GM19043 (cell line): ENCODE results near the gene IL3.

ENCODE experiments used
- ATAC-seq: cut with Tn5 transposase; IDR thresholded peaks from one replicate; pipeline ENCODE4 v1.9.1; 2021; ENCODE audit warnings: low read depth; ENCODE audit not compliant: unreplicated experiment

Gene IL3

DNA sequence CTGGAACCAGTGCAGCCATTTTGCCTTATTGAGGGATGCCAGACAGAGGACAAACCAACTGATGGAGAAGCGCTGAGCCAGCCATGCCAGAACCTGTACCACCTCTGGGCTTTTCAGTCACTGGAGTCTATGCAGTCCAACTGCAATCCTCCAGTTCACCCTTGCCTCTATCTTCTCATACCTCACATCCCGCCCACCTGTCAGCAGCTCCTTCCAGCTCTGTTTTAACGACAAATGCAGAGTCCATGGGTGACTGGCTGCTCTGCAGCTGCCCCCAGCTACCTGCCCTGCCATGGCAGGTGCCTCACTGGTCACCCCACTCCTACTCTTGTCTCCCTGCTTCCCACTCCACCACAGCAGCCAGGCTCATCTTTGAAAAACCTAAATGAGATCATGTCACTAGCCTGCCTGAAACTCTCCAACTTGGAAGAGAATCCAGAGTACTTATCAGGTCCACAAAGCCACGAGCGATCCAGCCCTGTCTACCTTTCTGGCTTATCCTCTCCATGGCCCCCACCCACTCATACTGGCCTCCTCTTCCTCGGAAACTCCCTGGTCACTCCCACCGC lies 35.0 kb upstream of the IL3 start:
- no peak for ATAC-seq

DNA sequence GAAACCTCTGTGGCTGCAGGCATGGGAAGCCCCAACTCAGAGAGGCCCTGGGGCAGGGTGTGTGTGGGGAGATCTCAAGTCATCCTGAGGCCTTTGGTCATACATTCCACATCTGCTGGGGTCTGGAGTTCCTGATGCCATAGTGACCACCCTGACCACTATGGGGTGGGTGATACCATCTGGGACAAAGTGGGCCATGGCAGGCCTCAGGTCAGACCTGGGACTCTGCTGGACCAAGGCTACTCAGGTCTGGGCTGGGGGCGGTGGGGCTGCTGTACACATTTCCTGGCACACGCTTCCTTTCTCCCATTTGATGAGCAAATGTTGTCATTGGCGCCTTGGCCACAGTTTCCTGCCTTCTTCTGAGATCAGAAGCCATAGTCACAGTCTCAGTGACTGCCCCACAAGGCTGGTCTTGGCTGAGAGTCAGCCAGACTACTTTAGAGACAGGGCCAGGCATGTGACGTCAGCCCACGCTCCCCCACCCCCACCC lies 33.9 kb upstream of the IL3 start:
- ATAC-seq = no peak

DNA sequence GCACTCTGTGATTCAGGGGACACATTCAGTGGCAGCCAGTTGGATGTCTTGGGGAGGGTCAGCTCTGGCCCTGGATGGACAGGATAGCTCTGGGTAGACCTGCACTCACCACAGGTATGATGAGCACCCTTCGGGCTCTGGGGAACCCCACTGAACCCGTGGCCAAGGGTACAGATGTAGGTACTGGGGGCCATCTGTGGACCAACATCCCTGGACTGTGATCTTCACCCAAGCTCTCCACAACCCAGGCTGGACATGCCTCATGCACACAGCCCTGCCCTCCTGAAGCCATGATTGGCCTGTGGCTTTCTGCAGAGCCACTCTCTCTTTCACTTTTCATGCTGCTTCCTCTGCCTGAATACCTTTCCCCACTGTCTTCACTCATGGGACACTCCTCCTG lies 33.4 kb upstream of the IL3 start:
- ATAC-seq = no peak

DNA sequence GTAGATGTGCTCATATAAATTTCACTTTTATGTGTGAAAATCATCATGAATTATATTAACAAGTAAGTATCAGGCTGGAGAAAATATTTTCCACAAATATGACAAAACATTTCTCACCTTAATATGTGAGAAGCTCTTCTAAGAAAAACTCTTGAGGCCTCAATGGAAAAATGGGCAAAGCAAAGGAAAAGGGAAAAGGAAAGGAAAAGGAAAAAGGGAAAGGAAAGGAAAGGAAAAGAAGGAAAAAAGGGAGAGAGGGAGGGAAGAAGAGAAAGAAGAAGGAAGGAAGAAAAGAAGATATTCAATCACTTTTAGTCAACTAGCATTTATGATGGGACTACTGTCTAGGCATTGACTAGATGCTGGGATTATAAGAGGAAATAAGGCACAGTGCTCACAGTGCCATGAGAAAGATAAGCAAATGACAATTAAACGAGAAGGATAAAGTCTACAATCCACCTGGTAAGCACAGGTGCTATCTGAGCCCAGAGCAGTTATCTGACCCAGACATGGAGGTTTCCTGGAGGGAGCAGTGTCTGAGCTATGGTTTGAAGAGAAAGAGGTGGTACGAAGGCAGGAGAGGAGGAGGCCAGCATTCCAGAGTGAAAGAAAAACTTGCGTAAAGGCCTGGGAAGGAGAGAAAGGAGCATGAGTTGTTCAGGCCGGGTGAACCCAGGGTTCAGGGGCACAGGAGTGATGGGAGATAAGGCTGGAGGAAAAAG lies 30.7 kb upstream of the IL3 start:
- ATAC-seq = no peak

DNA sequence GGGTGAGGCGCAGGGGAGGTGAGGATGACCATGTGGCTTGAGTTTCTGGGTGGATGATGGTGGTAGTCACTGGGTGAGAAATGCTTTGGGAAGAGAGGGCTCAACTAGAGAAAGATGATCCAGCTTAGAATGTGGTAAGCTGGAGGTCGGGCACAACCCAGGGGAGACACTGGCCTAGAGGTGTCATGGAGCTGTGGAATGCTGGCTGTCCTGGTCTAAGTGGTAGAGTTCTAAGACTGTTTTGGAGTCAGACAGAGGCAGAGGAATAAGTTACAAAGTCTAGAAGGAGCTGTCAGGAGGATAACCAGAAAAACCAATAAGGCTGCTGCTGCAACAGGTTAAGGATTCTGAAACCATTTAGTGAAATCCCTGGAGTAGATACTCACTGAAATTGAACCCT lies 29.8 kb upstream of the IL3 start:
- ATAC-seq = no peak

DNA sequence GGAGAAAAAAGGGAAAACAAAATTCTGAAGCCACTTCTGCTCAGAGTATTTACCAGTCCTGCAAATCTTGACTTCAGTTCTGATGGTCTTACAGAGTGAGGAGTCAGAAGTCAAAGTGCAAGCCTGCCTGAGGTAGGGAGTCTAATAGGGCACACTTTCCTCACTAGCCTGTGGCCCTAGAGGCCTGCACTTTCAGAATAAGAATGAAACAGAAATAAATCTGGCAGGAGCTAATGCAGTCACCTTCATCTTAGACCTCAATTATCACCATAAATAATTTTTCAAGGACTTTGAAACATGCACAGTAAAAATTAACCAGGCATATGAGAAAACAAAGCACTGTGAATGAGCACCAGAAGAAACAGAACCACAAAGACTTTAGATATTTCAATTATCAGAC lies 28.3 kb upstream of the IL3 start:
- ATAC-seq = no peak

DNA sequence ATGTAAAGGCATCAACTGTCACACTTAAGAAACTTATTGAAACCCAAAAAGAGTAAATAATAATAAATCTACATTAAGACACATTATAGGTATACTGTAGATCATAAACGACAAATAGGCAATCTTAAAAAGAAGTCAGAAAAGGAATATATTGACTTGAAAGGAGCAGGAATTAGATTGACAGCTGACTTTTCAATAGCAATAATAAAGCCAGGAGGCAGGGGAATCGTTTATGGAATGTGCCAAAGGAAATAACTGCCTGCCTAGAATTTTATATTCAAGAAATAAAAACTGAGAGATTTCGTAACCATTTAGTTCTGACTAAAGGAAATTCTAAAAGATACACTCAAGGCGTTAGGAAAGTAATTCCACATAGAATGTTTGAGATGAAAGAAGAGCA lies 27.3 kb upstream of the IL3 start:
- ATAC-seq = no peak

DNA sequence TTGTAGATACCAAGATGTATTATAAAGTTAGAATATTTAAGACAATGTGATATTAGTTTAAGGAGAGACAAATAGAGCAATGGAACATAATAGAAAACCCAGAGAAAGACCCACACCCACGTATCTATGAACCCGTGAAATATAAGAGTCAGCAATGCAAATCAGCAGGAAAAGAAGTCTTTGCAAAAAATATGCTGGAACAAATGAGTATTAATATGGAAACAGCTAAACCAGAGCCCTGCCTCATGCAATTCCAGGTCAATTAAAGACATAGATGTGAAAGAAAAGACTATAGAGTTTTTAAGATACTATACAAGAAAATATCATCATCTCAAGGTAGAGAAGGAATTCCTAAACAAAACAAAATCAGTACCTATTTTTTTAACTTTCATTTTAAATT lies 23.1 kb upstream of the IL3 start:
- no peak for ATAC-seq

DNA sequence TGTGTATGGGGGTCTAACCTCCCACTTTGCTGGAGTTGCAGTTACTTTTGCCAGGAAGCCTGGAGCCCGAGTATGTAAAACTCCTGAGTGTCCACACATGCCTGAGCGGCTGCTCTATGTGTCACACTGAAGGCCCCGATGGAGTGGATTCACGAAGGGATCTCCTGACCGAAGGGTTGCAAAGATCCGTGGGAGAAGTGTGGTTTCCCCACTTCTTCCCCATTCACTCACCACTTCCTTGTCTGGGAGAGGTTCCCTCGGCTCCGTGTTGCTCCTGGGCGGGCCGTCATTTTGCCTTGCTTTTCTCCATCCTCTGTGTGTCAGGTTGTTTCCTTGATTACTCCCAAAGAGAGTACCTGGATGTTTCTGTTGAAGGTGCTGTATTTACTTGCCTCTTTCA lies 16.2 kb upstream of the IL3 start:
- no peak for ATAC-seq

DNA sequence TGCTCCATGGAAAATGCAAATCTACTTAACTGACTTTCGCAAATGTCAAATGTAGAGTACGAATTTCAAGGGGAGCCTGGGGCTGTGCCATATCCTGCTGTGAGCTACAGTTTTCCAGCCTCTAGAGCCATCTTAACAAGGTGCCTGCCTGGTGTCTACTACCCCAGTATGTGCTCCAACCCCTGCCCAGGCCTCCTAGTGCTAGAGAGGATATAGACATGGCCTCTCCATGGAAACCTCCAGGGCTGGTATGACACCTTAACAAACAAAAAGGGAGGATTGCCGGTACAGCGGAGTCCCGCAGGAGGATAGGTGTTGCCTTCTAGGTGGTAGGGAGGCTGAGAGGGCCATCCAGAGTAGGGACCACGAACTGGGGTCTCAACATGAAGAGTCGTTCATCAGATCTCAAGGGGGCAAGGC lies 13.6 kb upstream of the IL3 start:
- ATAC-seq = no peak

DNA sequence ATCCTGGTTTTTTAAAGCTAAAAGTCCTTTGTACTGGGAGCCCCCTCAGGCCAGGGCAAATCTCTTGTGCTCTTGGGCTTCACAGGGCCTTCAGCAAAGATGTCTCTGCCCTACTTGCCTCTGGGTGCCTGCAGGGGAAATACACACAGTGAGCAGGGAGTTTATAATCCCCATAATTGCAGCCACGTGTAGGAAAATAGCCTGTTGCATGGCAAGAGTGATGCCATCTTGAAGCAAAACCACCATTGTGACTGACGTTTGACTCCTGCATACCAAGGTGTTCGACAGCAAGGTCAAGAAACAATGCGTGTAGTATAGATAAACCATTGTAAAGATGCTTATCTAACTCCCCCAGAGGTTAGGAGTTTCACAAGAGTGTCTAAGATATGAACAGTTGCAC lies 11.4 kb upstream of the IL3 start:
- no peak for ATAC-seq

DNA sequence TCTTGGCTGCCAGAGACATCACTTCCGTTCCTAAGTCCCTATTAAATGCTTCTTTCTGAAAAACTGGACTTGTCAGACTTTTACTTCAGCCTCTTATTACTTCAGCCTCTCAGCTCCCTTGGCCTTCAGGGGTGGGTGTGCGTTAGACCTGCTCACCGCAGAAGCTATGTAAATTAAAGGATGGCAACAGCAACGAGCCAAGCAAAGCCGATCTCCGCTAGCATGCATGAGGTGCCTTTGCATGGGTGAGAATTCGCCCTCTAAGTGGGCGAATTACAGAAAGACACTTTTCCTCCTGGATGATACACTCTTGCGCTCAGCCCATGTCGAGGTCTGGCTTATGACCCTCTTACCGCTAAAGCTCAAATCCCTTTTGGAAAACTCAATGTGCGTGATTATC lies 10.9 kb upstream of the IL3 start:
- ATAC-seq = no peak

DNA sequence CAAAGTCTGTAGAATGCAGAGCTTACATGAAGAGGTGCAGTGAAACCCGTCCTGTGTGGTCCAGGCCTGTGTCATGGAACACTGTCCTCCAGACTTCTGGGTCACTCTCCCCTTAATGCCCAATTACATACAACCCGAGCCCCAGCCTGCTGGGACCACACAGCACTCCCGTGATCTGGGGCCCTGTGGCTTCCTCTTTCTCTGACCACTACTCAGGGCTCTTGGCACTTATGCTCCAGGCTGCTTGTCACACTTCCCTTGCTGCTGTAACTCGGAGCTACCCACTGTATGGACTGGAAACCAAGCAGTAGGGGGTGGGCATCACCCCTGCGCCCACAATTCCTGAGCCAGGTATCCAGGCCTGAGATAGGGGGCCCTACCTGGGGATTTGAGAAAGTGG lies 10.3 kb upstream of the IL3 start:
- no peak for ATAC-seq

DNA sequence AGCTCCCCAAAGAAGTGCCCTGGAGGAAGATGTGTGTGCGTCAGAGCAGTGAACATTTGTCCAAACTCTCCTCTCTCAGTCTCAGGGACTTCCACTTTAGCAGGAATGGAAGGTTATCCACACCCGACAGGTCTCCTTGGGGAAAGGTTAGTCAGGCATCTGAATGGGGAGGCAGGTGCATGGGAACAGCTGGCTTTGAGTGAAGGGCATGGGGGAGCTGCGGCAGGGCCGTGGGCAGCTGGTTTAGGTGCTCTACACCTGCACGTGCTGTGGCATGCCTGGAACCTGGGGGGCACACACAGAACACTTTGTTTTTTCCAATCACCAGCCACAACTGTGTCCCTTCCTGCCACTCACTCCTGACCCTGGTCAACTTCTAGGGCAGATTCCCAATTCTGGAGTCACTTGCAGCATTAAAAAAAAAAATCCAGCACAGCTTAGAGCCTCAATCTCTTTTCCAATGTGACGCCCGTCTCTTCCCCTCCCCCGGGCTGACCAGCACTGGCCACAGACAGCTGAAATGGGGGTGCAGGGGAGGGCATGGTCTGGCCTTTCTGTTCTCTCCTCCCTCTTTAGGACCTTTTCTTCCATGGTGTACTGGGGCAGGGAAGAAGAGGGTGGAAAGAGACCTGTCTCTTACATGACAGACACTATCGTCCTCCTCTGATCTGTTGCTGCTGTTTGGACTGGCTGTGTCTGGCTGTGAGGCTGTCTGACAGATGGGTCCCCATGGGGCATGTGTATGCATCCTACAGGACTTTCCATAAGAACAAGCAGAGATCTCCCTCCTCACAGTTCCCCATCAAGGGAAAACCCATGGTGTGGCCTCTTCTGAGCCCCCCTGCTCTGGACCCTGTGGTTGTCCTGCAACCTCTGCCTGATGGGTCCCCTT lies 9.5 kb upstream of the IL3 start:
- ATAC-seq = no peak

DNA sequence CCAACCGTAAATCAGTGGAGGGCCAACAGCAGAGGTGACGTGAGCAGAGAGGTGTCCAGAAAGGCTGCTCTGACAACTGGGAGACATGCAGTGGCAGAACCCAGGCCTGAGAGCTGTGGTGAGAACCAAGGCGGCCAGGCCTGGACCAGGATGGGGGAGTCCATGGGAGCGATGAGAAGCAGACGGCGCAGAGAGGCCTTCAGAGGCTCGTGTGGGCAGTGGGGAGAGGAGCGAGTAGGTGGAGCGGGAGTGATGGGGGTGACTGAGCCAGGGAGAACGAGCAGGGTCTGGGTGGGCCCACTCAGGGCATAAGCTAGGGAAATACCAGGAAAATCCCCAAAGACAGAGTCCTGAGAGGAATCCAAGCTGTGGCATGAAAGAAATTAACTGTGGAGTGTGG lies 7.9 kb upstream of the IL3 start:
- ATAC-seq = no peak

DNA sequence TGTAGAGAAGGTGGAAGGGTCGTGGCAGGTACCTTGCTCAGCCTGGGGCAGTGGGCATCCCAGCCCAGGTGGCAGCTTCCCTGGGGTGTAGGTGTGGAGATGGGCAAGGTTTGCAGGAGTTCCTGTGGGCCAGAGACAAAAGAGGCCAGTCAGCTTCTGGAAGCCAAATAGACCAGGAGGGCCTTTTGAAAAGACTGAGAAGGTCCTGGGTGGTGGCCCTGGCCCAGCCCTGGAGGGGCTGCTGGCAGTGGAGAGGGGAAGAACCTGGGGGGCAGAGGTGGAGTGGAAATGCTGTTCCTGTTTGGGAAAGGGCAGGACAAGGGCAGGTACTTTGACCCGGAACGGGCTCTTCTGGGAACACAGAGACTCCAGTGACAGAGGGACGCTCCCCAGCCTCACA lies 7.0 kb upstream of the IL3 start:
- no peak for ATAC-seq

DNA sequence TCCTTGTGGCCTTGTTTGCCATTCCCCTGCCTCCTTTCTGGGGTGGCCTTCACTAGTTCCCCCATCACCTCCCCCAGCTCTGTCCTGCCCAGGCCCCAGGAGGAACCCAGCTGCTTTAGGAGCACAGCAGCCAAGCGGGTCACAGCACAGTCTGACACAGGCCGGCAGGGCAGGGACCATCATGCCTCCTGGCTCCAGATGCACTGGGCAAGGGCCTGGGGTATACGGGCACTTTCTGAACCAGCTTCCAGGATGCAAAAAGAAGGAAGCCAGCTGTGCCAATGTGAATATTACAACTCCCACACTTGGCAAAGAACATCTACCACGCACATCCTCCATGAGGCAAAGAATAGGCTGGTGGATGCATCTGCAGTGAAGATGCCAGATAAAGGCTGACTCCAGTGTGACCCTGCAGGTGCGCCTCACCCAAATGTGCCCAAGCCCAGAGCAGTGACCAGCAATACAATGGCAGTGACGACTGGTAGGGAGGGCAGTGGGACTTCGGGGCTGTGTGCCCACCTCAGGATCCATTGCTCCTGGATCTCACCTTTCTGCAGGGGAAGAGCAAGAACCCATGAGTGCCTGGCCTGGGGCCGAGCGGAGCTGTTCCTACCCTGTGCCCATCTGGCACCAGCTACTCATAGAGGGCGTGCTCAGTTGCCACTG lies 6.3 kb upstream of the IL3 start:
- no peak for ATAC-seq

DNA sequence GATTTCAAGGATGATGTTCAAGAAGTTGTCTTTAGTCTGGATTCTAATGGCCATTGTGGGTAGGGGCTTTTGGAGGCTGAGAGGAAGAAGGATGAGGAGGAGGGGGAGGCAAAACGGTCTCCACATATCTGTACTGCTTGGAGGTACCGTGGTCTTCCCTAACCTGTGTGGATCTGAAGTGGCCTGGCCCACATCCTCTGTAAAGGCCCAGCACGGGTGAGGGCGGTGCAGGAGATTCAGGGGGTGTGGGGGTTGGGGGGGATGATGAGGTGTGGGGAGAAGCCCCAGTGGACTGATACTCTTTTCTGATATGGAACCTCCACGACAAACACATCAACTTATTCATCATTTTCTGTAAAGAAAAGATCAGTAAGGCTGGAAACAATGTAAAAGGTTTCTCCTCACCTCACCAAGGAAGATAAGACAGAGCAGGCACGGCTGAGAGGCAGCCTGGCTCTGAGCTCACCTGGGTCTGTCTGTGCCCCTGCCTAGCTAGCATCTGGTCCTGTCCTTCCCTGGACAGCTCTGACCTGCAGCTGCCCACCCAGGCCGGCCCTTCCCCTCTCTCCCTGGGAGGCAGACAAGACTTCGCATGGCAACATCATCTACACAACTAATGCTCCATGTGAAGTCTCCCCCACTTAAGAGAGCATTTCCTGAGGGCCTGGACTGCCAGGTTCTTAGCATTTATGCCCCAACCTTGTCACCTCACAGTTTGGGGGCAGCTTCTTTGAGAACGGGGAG lies 5.6 kb upstream of the IL3 start:
- ATAC-seq = no peak

DNA sequence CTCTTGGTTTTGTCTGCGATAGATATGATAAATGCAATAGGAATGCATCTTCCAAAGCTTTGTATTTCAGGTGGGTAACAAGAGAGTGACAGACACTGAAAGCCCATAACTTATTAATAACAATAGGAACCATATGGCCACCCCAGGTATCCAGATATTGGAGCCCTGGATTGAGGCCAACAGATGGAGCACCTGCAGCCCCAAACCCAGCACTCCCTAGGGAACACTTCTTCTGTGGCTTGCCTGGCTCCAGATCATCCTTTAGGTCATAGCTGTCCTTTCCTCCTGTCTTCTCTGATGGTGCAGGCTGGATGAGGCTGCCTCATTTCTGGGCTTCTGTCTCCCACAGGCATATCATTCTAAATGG lies 5.0 kb upstream of the IL3 start:
- ATAC-seq = no peak

DNA sequence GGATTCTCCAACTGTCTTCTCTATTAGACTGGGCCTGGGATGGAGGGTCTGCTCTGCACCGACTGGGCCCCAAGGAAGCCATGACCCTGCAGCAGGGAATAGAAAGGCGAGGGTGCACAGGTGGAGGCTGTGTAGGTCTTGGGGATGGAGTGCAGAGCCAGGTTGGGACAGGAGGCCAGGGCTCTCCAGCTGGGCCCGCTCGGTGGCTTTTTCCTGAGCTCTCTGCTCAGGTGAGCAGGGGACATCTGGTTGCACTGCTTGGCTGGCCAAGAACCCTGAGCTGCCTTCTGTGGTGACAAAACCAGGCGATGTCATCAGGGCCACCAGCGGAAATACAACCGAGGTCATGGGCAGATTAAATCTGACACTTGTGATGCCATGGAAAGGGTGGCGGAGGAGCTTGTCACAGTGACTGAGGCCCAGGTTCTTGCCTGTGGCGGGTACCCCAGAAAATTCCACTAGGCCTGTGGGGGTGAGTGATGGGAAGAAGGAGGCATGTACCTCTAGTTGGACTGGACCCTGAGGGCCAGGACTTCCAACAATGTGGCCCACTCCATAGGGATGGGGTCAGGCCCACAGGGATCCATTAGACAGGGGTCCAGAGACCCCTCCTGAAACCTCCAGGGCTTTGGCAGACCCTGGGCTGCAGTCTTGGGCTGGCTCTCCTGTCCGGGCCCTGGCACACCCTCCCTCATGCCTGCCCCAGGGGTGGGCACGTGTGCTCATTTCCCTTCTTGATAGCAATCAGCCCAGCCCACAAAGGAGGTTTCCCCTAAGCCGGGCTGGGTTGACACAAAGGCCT lies 4.4 kb upstream of the IL3 start:
- ATAC-seq = no peak
